GM21737 (cell line): ENCODE data around the gene BOC.
A peak's percentile ranks its signal among the peaks of the same experiment; 100 is the strongest.

ENCODE experiments used
- ATAC-seq: cut with Tn5 transposase; IDR thresholded peaks from one replicate; pipeline ENCODE4 v1.9.1; 2021; ENCODE audit warnings: mild to moderate bottlenecking, moderate library complexity; ENCODE audit not compliant: unreplicated experiment

Gene BOC

DNA sequence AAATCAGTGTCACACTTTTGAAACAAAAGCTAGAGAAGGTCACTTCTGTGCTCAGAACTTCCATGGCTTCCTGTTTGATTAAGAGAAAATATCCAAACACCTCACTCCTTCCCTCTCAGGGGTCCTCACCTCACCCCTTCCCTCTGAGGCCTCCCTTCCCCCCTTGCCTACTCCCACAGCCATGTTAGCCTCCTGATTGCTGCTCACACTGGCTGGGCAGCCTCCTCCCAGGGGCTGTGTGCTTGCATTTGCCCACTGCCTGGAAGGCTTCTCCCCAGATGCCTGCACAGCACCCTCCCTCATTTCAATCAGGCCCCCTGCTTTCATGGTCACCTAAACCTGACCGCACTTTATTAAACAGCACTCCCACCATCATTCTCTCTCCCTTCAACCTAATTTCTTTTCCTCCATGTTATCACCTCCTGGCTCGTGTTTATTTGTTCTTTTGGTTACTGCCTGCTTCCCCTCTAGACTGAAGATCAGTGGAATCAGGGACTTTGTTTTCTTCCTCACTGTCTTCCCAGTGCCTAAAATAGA lies 10.4 kb downstream of the BOC start:
- no peak for ATAC-seq

DNA sequence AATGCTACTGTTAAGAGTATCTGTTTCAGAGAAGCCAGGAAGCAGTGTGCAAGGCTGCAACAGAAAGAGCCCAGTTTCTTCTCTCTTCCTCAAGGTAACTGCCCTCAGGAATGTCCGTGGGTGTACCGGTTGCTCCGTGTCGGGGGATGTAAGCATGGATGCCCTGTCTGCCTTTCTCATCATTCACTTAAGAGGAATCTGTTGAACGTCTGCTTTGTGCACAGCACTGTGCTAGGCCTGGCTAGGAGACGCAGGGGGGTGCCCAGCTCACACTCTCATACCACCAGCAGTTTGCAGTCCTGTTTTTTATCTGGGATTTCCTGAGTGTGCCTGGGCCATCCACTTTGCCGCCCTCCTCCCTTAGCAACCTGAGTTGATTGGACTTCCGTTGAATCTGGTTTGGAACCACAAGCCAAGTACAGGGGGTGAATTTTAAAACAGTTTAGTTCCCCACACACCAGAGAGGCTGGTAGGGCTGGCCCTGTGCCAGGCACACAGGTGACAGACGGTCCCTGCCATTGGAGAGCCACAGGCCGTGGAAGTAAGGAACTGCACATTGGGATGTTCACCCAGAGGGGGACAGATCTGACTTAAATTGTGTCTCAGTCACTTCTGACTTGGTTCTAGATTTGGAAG lies 11.2 kb downstream of the BOC start:
- ATAC-seq: no peak

DNA sequence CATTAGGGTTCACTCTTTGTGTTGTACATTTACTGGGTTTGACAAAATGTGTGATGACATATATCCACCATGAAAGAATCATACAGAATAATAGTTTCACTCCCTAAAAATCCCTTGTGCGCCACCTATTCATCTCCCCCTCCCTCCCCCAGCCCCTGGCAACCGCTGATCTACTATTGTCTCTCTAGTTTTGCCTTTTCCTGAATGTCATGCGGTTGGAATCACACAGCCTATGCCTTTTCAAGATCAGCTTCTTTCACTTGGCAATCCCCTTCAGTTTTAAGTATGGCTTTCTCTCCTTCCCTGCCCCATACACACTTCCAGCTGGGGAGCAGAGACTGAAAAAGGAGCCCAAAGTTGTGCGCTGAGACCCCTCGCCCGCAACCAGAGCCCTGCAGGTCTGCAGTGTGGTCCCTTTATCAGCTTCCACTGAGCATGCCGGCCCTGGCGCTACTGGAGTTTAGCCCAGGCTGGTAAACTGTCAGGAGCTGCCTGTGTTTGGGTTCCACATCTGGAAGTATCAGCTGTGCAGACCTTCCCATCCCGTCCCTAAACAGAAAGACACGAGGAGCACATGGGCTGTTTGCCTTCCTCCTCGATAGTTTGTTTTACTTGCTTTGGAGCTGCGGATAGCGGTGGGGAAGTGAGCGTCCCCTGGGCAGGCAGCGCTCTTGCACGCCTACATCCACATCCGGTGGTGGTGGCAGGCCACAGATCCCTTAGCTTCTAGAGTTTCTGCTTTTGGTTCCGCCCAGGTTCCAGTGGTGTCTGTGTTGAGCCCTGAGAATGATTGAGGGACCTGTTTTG lies 12.3 kb downstream of the BOC start:
- ATAC-seq: peak; percentile 79

DNA sequence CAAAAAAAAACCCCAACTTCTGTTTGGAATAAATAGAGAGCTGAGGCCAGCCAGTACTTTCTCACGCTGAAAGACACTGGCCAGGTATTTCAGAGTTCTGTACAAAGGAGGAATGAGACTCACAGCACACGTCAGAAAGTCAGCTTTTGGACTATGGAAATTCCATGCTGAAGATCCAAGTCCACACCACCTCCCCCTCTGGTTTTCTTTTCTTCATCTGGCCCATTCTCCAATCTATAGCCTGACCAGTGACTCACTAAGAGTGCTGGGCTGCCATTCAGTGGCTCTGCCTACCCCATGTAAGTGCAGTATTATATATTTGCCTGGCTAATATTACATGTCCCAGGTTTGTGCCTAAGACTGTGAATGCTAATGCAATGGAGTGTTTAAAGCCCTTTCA lies 13.9 kb downstream of the BOC start:
- no peak for ATAC-seq

DNA sequence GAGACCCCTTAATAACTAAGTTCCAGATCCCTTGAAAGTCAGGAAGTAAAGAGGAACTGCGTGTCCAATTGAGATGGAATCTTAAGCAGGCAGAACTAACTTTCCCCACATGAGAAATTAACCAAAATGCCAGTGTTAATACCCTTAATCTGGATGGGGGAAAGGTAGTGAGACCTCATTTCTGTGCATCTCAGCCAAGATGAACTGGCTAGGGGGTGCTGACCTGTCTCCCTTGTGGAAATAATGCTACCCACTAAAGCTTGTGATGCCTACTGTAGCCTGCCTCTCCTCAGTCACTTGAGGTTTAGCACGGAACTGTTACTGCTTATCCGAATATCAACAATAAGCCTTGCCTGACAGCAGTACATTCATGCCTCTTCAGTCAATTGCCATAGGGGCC lies 15.1 kb downstream of the BOC start:
- ATAC-seq: no peak

DNA sequence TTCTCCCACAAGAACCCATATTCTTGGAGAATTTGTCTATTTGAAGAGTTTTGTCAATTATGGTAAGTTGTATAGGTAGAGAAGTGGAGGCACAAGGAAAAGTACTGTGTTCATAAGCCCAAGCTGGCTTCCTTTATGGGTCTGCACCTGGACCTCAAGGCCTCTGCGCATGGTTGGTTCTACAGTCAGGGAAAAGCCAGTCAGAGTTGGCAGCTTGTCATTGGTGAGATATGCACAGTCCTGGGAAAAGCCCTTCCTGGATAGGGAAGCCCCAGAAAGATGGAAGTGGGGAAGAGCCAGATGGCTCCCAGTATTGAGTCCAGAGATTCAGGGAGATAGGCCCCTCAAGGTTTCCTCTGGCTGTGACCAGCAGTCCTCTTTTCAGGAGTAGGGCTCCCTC lies 15.8 kb downstream of the BOC start:
- no peak for ATAC-seq

DNA sequence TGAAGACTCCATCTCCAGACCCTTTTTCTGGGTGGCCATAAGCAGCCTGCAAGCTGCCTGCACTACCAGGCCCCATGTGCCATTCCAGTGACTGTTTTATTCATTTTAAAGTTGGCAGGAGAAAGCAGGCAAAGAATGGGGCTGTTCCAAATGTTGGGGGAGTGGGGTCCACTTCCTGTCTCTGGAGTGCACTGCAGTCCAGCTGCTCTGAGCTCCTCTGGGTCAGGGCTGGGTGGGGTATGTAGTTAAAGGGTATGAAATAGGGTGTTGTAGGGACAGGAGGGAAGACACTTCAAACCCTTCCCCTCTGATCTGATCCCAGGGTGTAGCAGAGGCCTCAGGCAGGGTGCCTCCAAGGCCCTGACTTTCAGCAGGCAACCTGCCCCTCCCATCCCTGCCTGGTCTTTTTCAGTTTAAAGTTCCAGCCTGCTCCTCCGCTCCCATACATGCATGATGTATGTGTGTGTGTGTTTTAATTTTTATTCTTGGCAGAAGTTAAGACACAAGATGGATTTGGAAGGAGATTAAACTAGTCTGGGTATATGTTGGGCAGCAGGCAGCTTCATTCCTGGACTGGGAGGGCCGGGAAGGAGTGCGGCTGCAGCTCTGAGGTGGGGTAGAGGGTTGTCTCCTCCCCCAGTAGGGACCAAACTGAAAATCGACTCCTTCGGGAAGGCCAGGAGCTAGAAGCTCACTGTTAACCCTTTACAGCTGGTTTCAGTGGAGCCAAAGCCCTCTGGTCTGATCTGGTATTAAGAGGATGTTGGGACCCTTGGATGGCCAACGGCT lies 17.3 kb downstream of the BOC start:
- no peak for ATAC-seq

DNA sequence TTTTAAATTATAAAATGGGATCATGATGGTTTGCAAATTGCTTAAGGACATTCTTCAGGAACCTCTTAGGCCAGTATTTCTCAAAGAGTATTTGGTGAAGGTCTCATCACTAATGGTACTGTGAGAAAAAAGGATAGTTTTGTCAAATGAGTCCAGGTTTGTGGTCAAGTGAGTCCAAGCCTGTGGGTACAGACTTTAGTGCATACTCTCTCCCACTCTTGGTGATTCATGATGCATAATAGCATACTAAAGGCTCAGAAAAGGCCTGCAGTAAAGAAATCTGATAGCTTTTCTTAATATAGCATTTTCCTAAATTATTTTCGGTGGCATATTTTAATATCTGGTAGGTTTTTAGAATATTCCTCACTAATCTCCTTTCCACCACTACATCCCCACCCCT lies 20.0 kb downstream of the BOC start:
- ATAC-seq: no peak

DNA sequence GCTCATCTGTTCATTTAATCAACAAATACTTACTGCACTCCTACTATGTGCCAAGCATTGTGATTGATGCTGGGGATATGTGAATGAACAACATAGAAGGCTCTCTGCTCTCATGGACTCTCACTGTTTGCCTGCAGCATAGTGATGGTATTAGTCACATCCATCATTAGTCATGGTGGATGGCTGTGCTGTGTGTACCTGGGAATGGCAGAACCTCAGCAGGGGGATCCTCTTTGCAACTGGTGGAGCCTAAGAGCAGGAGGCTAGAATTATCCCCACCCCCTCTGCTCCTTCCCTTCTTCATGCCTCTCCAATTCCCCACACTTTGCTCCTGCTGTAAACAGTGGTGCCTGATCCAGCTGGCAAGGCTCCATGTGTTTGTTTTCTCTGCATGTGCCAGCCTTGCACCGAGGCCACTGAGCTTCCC lies 20.5 kb downstream of the BOC start:
- no peak for ATAC-seq

DNA sequence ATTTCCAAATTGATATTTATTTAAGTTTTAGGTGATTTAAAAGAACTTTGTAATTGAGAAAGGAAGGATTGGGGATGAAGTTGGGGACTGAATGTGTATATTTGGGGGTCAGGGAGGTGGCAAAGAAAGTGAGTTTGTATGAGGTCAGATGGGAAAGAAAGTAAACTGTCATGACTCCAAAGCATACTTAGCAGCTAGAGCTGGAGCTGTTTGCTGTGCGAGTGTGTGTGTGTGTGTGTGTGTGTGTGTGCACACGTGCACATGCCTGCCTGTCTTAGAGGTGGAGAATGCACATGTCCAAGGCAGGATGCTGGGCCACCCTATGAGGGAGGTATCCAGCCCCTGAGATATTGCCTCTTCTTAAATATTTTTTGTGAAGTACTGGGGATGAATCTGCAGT lies 21.0 kb downstream of the BOC start:
- ATAC-seq: no peak

DNA sequence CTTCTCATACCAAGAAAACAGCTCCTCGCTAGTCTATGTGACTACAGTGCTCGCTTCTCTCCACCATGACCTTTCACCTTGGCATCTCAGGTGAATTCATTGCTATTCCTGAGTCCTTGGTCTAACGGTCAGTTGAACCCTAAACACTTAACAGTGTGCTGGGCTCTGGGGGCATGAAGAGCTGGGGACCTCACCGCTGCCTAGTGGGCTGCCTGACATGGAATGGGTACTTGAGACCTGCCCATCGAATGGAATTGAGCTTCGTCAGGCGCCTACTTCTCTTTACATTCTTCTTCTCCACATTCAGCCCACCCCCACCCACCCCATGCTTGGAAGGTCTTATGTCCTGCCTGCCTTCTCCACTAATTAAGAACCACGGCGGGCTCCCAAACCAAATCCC lies 22.1 kb downstream of the BOC start:
- no peak for ATAC-seq

DNA sequence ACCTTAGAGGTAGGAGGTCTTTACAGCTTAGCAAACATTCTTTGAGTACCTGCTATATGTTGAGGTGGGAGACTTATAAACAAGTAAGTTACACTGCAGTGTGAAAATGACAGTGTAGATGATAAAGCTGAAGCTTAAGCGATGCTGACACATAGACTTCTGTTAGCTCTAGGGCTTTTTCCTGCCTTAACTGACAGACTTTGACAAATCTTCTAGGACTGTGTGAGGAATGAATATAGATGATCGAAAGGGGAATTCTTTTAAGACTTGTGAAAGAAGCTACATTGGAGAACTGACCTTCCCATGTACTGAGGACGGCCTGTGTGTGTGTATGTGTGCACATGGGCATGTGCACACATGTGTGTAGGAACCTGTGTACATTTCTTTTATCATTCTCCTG lies 22.7 kb downstream of the BOC start:
- ATAC-seq: no peak

DNA sequence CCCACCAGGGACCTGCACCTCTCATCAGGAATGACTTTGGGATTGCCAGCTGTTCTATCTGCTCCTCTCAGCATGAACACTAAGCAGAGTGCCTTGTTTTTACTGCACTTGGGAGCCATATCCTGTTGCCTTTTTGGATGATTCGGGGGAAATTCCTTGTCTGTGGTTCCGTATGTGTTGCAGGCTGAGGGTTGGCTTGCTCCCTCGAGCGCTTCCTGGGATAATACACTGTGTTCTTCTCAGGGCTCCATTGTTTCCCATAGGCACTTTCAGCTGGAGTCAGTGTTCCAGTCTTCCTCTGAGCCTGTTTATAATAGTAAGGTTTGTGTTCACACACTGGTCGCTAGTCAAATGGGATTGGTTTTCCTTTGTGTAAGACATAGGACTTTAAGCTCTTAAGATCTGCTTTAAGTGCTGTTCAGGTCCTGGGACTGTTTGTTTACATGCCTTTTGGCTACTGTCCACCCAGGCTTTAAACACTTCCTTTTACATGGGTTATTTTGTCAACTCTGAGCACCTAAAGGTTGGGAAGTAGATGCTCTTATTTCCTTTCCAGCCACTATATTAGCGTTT lies 23.4 kb downstream of the BOC start:
- no peak for ATAC-seq

DNA sequence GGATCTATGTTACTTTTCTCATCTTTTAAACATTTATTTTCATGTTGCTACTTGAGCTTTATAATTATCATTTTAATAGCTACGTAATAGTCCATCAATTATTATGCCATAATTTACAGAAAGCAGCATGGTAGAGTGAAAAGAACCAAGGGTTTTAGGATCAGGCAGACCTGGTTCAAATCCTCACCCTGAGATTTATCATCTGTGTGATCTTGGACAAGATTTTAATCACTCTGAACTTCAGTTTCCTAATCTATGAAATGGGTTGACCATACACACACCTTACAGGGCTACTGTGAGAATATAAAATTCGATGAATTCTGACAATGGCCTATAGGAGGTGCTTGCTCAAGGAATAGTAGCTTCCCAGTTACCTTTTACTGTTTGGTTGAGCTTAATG lies 27.1 kb downstream of the BOC start:
- no peak for ATAC-seq

DNA sequence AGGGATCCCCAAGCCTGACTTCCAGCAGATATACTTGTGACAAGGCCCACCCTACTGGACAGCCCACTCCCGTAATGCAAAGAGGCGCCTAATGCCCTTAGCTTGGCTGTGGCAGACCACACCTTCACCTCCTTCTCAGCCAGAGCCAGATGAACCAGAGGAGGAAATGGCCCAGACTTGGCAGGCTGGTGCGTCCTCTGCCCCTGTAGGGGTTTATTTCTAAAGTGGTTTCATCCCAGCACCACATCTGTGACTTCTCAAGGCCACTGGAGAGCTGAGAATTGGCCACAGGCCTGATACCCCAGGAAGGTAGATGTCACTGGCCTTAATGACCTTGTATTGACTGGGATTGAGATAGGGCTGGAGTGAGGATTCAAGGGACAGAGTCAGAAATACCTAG lies 29.5 kb downstream of the BOC start:
- ATAC-seq: no peak

DNA sequence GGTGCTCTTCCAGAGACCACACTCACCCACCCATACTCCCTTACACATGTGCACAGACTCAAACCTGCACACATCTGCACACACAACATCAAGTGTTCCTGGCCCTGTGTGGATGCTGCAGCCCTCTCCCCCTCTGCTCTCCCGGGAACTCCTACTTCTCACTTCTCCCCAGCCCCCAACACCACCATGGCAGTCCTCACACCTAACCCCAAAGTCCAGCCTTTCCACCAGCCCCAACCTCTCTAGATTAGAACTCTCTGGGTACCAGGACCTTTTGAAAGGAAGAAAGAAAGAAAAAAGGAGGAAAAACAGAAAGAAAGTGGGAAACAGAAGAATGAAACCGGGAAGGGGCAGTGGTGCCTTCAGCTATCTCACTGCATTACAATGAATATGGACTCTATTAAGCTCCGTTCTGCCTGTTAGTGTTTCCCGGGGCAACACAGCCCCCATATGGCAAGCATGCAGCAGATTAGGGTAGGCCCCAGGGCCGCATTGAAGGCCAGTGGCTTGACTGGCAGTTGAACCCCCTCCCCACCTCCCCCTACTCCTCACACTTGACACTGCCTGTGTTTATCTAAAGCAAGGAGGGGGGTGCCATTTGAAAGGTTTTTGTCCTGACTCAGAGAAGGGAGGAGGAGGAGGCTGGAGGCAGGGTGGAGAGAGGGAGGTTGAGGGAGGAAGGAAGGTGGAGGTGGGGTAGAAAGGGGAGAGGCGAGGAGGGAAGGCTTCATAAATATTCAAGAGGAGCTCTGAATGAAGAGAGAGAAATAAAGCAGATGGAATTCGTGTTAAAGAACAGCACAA lies 30.1 kb downstream of the BOC start:
- ATAC-seq: no peak

DNA sequence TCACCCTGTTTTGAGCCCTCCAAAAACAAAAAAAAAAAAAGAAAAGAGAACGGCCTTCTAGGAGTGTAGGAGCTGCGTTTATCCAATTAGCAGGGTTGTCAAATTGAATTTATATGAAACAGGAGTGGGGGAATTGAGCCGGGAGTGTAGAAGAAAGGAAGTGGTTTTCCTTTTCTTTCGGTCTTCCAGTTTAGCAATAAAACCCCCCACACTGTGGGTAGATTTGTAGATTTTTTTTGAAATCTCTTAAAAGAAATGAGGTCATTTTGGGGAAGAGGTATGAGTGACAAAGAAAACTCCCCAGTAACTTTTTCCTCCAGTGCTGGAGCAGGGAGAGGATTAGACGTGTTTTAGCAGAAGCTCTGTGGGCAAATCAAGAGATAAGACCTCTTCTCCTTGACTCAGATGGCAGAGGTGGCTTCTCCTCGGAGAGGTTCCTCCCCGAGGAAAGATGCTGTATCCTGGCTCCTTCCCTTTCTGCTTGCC lies 30.8 kb downstream of the BOC start:
- ATAC-seq: no peak

DNA sequence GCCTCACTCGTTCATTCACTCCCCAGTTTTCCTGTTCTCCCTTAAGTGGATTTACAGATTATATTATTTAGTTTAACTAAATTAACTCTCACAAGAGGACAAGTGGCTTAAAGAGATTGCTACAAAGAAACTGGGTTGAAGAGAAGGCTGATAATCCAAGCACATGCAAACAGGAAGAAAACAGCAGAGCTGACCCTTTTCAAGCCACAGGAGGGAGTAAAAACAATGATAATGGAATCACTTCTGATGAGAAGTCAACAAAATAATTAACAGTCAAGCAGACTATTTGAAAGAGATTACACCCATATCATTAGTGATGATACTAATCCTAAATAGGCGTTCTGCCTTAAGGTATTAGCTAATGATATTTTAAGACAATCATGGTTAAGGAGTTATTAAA lies 31.7 kb downstream of the BOC start:
- no peak for ATAC-seq

DNA sequence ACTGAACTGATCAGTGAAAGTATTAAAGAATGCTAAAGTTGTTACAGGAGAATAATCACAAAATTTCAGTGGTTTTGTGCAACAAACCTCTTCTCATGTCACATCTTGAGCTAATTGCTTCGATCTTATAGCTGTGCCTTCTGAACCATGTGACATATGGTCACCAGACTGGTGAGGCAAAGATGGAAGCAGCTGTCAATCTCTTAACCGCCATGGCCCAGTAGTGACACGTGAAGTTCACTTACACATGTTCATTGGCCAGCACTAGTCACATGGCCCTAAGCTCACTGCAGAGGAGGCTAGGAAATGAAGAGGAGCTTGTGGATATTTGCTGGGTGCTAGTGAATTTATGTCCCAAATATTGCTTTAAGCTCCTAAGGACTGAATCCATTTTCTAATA lies 32.5 kb downstream of the BOC start:
- no peak for ATAC-seq

DNA sequence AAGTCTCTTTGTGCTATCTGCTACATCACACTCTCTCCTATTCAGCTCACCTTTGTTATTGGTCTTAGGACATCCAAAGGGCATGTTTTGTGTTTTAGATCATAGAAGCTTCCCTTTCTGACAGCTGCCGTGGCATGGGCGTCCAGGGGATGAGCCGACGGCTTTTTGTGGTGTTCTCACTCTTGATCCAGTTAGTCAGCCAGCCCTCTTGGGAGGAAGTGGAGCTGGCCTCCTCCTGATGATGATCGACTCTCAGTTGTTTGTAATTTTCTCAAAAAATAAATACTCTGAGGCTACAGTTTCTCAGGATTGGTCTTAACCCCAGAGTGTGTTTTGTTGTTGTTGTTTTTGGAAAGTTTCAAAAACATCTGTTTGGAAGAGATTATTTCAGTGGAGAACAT lies 34.4 kb downstream of the BOC start:
- no peak for ATAC-seq
